GM12878 (cell line): ENCODE data around the gene ABCG1. TPM values are rescaled to one million over a fixed set of nuclear protein-coding genes. Genes with fewer than 3 reads are reported as not detected.

Experiments used
- ATAC-seq: fragments of 200-7000 bp; cut with Tn5 transposase; 3 replicates; pipeline ENCODE4 v1.9.1; 2020; ENCODE audit warnings: mild to moderate bottlenecking, moderate library complexity
- BruUV-seq: library from RNA; stranded (reverse); fragments of 400-500 nt; replicated peaks from 2 replicates; lab custom pipeline; 2021; lab: Mats Ljungman, UMichigan
- CTCF ChIA-PET: fragments of 300-600 bp; sonication (Branson Sonifier 250); formaldehyde crosslinking; extraction: SDS; loops from one replicate; lab custom pipeline; 2021; ENCODE audit warnings: inconsistent platforms; lab: Yijun Ruan, JAX
- POLR2A ChIA-PET: fragments of 350-600 bp; formaldehyde crosslinking; extraction: SDS; loops from one replicate; lab custom pipeline; 2021; ENCODE audit warnings: inconsistent platforms; lab: Charles Lee
- RAD21 ChIA-PET: fragments of 300-600 bp; sonication (Branson Sonifier 250); formaldehyde crosslinking; loops from one replicate; lab custom pipeline; 2023; ENCODE audit warnings: antibody characterized with exemption; ENCODE audit not compliant: unreplicated experiment; lab: Charles Lee
- SMC1A ChIA-PET: fragments of 300-600 bp; sonication (Branson Sonifier 250); formaldehyde crosslinking; loops from one replicate; lab custom pipeline; 2023; ENCODE audit not compliant: unreplicated experiment, uncharacterized antibody; lab: Charles Lee
- DNase-seq: peaks from one replicate; pipeline ENCODE4 v3.0.0-alpha.2; 2011; ENCODE audit warnings: low read depth, low spot score
- FAIRE-seq: peaks from 3 replicates; lab custom pipeline; 2011; peaks lifted over from hg19 to GRCh38; lab: Jason Lieb, UNC
- H2AFZ ChIP-seq: 2 replicates; pipeline ENCODE4 v1.6.0; 2011; ENCODE audit warnings: low read depth, low read length, control low read depth; ENCODE audit not compliant: control insufficient read depth
- H3K27ac ChIP-seq: 2 replicates; pipeline ENCODE4 v1.5.1; 2011; ENCODE audit warnings: control low read depth; ENCODE audit not compliant: control insufficient read depth, insufficient read depth
- H3K27me3 ChIP-seq, 2 experiments: replicated peaks in 1 of 2; 2 replicates each; pipeline versions ENCODE4 v1.6.0 to v1.6.1; 2011; ENCODE audit warnings: low read length in 1 of 2; ENCODE audit not compliant: control insufficient read depth in 2 of 2, insufficient read depth in 2 of 2
- H3K36me3 ChIP-seq, 2 experiments: 2 replicates each; pipeline ENCODE4 v1.5.1; 2011; ENCODE audit warnings: low read length in 1 of 2; ENCODE audit not compliant: control insufficient read depth in 2 of 2, insufficient read depth in 2 of 2
- H3K4me1 ChIP-seq: 2 replicates; pipeline ENCODE4 v1.6.1; 2011; ENCODE audit warnings: mild to moderate bottlenecking, low read length, moderate library complexity, mixed read lengths; ENCODE audit not compliant: control insufficient read depth, insufficient read depth
- H3K4me2 ChIP-seq: 2 replicates; pipeline ENCODE4 v1.6.0; 2011; ENCODE audit warnings: control low read depth; ENCODE audit not compliant: control insufficient read depth, insufficient read depth
- H3K4me3 ChIP-seq: fragments of 200-600 bp; sonication (generic); 2 replicates; pipeline ENCODE4 v1.5.1; 2016
- H3K79me2 ChIP-seq: 2 replicates; pipeline ENCODE4 v1.6.0; 2011; ENCODE audit warnings: low read length; ENCODE audit not compliant: control insufficient read depth, insufficient read depth
- H3K9ac ChIP-seq: 2 replicates; pipeline ENCODE4 v1.8.0; 2011; ENCODE audit warnings: low read length, control low read depth, mixed read lengths; ENCODE audit not compliant: control insufficient read depth, insufficient read depth
- H3K9me3 ChIP-seq: replicated peaks from 3 replicates; pipeline ENCODE4 v1.5.1; 2011; ENCODE audit warnings: mild to moderate bottlenecking, low read length; ENCODE audit not compliant: control insufficient read depth, insufficient read depth
- H4K20me1 ChIP-seq: 2 replicates; pipeline ENCODE4 v1.6.0; 2011; ENCODE audit not compliant: control insufficient read depth, insufficient read depth
- ATF7 ChIP-seq: fragments of 450-650 bp; IDR thresholded peaks from 2 replicates; pipeline ENCODE4 v1.6.1; 2016; ENCODE audit warnings: low read depth, mild to moderate bottlenecking
- HDAC6 ChIP-seq: fragments of 200-600 bp; sonication (generic); IDR thresholded peaks from one replicate; pipeline ENCODE4 v1.8.0; 2017; ENCODE audit warnings: antibody characterized with exemption; ENCODE audit not compliant: unreplicated experiment
- LARP7 ChIP-seq: fragments of 450-650 bp; IDR thresholded peaks from 2 replicates; pipeline ENCODE4 v1.6.1; 2017; ENCODE audit warnings: mild to moderate bottlenecking
- MAX ChIP-seq: IDR thresholded peaks from 2 replicates; pipeline ENCODE4 v1.6.1; 2012; ENCODE audit warnings: low read depth, low read length, improper control_type of control experiment
- SRF ChIP-seq, 2 experiments: IDR thresholded peaks; 2 replicates each; pipeline ENCODE4 v1.6.1; 2011; ENCODE audit warnings: low read depth in 2 of 2, low read length in 2 of 2, mild to moderate bottlenecking in 1 of 2, moderate library complexity in 1 of 2
- ZNF24 ChIP-seq: fragments of 450-650 bp; IDR thresholded peaks from 2 replicates; pipeline ENCODE4 v1.6.1; 2017; ENCODE audit warnings: antibody characterized with exemption, mild to moderate bottlenecking
- WGBS: methylation state at CpG from one replicate; pipeline ENCODE4 v1.1.6; 2016; ENCODE audit warnings: low lambda C conversion rate; ENCODE audit not compliant: insufficient replicate concordance, insufficient coverage; ENCODE audit errors: missing lambda C conversion rate; 5-methylcytosine and 5-hydroxymethylcytosine counted together
- in situ Hi-C: fragments of 300-500 bp; cut with MboI; formaldehyde crosslinking; loops from 9 replicates; pipeline ENCODE4 v1.14.3; 2018; ENCODE audit warnings: mixed read lengths
- intact Hi-C: fragments of 100-400 bp; cut with micrococcal nuclease; formaldehyde crosslinking; loops from one replicate; pipeline ENCODE4 v1.14.2; 2022; ENCODE audit not compliant: unreplicated experiment
- polyA plus RNA-seq, 11 experiments: library from polyadenylated mRNA; depleted of rRNA in 4 of 11; unstranded in 6 of 11; stranded (reverse) in 5 of 11; fragments of >200 nt; fragmentation: Nextera tagmentation in 4 of 11; fragmentation: Illumina TruSeq in 1 of 11; extraction: Ambion mirVana in 4 of 11; extraction: Trizol in 1 of 11; gene quantifications; 1 replicate in 1 of 11; 2 replicates in 10 of 11; pipeline versions ENCODE4 v1.2.1 to v1.2.3, GENCODE V29; 2011 to 2016; ENCODE audit warnings: inconsistent platforms in 2 of 11, missing spikeins in 2 of 11, low read depth in 1 of 11
- total RNA-seq, 4 experiments: library from RNA; depleted of rRNA in 3 of 4; stranded (reverse); fragments of >200 nt in 3 of 4; fragmentation: Illumina TruSeq in 1 of 4; extraction: Trizol in 1 of 4; gene quantifications; 2 replicates each; pipeline versions ENCODE4 v1.2.1 to v1.2.3, GENCODE V29; 2013 to 2021

The ABCG1 gene
- total and polyA plus RNA-seq, 10 of the 15 experiments (the other 5 are each of a cell fraction or from before 2014, with no cell fraction given): 0.59 to 19.3 (median 5.7) TPM

- intact Hi-C loops: no loop called here
- no peak for FAIRE-seq
- Histone ChIP-seq H2AFZ (no peak overlapping the region), H3K27me3 (no peaks in the 10 kb centered on the region), H3K27ac (no peak overlapping the region), H3K4me3 (no peak overlapping the region), H3K4me2 (no peak overlapping the region), H3K36me3 (no peaks in the 10 kb centered on the region), H3K79me2 (no peaks in the 10 kb centered on the region), H4K20me1 (no peaks in the 10 kb centered on the region), H3K9ac (no peak overlapping the region), H3K4me1 (no peaks in the 10 kb centered on the region), H3K9me3 (no peaks in the 10 kb centered on the region)
- SMC1A ChIA-PET: interaction anchor here (1.0 kb wide), 2 partner anchors 162 to 231 kb away, joined by 3 to 6 read pairs; no protein-coding TSS in a partner anchor
- RAD21 ChIA-PET: no interaction called here
- no peak for DNase-seq
- BruUV-seq: no TSS peak
- TF ChIP-seq HDAC6 (no peak), ZNF24 (no peak), SRF (IDR thresholded peaks at IDR 0.05; ENCODE audit: low read depth in 2 of 2, low read length in 2 of 2) (no peak), MAX (no peak), ATF7 (no peak), LARP7 (no peak)
- in situ Hi-C loops: loop anchor here (5.0 kb wide), 2 partner anchors 140 to 230 kb away; no protein-coding TSS in a partner anchor
- no peak for ATAC-seq
- CTCF ChIA-PET: no interaction called here
- 11% methylated on average over 5 of the region's 5 CpGs for WGBS
- POLR2A ChIA-PET: no interaction called here
Observed at GRCh38 chr21:42307106-42307505, 88.2 kb downstream of the ABCG1 start.
